Hematopoietic multipotent progenitor cell (in vitro differentiated cells): ENCODE measurements around the gene PGAM5. TPM values are rescaled to one million over a fixed set of nuclear protein-coding genes. Genes with fewer than 3 reads are reported as not detected.
"Not testable (repeated sequence)": the region's sequence is repeated elsewhere in the genome, so short reads cannot be mapped to it uniquely, and the experiment has no call there.

Experiments
- DNase-seq, 3 donors: peaks; one replicate each; pipeline ENCODE4 v3.0.0-alpha.2; 2011 to 2015; ENCODE audit warnings: low read depth in 2 of 3, low spot score in 2 of 3
- total RNA-seq: library from RNA; depleted of rRNA; stranded (reverse); fragments of >200 nt; gene quantifications from one replicate; pipeline ENCODE4 v1.2.3, GENCODE V29; 2012

PGAM5 gene
- total RNA-seq, 1 donor = 61.7 TPM

- DNase-seq = peak; percentile 86 to 97 (median 97)
These were observed 23.2 kb upstream of the PGAM5 start, which contains the start of the genes POLE and PXMP2 for GRCh38 chr12:132687211-132688164. POLE (minus strand) TSS chr12:132687342; CDS start chr12:132687315, 27 bp downstream. PXMP2 (plus strand) TSS chr12:132687587; CDS start chr12:132687671, 84 bp downstream.

DNA sequence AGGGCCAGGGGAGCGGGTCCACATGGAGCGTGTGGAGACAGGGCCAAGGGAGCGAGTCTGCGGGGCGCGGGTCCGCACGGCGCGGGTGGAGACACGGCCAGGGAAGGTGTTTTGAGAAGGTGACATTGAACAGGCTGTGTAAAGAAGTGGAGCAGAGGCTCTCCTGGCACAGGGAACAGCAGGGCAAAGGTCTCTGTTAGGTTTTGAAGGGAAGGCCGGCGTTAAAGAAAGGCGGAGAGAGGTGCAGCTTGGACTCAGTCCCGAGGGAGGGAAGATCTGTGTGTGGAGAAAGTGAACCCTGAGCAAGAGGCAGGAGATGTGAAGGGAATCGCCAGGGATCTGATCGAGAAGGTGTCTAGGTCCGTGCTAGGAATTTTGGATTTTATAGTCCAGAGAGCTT is 21.4 kb upstream of the PGAM5 start:
- no peak for DNase-seq

- no peak for DNase-seq
These were observed 20.5 kb upstream of the PGAM5 start for GRCh38 chr12:132690112-132690511.

DNA sequence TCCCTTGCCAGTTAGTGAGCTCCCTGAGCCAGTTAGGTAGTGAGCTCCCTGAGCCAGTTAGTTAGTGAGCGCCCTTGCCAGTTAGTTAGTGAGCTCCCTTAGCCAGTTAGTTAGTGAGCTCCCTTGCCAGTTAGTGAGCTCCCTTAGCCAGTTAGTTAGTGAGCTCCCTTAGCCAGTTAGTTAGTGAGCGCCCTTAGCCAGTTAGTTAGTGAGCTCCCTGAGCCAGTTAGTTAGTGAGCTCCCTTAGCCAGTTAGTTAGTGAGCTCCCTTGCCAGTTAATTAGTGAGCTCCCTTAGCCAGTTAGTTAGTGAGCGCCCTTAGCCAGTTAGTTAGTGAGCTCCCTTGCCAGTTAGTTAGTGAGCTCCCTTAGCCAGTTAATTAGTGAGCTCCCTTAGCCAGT is 18.6 kb upstream of the PGAM5 start:
- DNase-seq = not testable (repeated sequence)

GRCh38 chr12:132694888-132695287 is 15.8 kb upstream of the PGAM5 start:
- DNase-seq = not testable (repeated sequence)

DNA sequence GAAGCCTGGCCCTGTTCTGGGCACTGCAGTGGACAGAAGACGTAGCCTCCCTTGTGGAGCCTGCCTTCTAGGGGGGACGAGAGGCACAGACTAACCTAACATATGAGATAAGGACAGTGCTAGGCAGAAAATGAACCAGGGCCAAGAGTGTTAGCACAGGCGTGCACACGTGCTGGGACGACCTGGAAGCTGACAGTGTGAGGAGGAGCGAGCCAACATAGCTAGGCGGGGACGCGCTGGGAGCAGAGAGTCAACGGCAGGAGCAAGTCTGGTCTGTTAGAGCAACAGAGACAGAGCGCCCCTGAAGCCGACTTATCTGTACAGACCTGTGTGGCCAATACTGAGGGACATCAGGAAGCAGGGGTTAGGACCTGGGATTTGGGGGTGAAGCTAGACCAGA is 15.2 kb upstream of the PGAM5 start:
- no peak for DNase-seq

DNA sequence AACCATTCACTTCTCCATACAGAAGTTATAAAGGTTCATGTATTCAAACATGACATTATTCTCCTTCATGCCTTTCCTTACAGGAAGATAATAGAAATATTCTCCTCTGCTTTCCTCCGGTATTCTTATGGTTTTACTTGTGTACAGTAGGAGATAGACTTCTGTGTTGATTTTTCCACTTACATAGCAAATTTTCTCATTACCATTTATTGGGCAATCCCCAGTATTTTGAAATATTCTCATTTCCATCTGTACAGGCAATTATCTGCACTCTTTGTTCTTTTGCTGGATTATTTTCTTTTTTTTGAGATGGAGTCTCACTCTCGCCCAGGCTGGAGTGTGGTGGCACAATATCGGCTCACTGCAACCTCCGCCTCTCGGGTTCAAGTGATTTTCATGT is 12.3 kb upstream of the PGAM5 start:
- no peak for DNase-seq

- no peak for DNase-seq
These were observed 10.3 kb upstream of the PGAM5 start for GRCh38 chr12:132700212-132700822.

- DNase-seq = no peak
These were observed 8.0 kb upstream of the PGAM5 start for GRCh38 chr12:132702640-132703039.

DNA sequence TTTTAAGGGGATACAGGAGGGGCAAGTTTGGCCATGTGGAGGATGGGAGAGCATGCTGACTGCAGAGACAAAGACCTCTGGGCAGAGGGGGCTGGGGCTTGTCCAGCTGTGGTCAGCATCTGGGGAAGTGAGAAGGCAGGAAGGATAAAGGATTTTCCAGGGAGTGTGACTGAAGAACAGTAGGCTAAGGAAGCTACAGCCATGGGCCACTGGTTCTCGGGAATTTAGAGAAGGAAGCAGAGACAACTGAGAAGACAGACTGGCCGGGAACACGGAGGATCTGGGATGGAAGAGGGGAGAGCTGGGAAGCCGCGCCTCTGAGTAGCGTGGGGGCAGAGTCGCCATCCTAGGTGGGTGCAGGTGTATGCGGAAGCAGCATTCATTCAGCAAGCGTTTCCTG is 7.0 kb upstream of the PGAM5 start:
- DNase-seq = no peak

DNA sequence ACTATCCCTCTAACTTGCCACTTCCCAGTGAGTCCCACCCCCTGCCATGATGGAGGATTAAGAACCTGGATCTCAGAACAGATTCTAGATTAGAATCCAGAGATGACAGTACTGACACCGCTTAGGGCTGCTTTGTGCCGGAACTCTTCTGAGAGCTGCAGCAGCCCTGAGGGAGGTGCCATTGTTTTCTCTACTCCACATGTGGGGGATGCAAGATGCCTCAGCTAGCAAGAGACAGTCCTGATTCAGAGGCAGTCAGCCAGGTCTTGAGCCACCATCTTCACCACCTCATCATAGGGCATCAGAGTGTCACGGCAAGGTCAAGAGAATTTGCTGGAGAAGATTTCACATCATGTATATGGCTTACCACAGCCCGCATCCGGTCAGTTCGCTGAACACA is 3.4 kb upstream of the PGAM5 start:
- DNase-seq = no peak

- no peak for DNase-seq
These were observed 2.5 kb upstream of the PGAM5 start for GRCh38 chr12:132708150-132708549.

DNA sequence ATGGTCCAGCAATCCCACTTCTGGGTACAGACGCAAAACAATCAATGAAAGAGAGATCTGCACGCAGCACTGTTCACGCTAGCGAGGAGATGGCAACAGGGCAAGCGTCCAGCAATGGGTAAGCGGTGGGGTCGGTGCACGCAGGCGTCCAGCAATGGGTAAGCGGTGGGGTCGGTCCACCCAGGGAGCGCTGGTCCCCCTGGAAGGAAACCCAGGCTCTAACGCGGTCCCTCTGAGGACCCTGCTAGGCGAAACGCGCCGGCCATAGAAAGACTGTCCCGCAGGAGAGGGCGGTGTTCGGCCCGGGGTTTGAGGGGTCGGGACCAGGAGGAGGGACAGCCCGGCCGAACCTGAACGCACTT is 618 bp upstream of the PGAM5 start:
- DNase-seq = peak in 1 of 3 donors; percentile 9

DNA sequence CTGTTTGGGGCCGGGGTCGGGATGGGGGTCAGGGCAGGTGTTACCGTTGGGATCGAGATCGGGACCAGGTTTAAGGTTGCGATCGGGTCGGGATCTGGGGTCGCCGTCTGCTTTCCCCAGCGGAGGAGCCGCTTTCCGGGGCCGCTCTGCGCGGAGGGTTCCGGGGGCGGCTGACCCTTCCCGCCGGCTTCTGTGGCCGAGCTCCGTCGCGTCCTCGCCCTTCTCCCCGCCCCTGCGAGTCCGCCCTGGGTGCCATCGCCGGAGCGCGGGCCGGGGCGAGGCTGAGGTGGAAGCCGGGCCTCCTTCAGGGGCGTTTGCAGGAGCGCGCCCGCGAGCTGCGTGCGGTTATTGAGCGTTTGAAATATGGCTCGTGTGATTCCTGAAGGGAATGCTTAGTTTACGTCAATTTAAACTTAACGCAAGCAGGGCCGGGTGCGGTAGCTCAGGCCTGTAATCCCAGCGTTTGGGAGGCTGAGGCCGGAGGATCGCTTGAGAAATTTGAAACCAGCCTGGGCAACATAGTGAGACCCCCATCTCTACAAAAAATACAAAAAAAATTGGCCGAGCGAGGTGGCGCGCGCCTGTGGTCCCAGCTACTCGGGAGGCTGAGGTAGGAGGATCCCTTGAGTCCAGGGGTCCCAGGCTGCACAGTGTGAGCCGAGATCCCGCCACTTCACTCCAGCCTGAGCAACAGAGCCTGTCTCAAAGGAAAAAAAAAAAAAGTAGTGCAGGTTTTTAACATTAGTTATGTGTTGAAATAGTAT is 620 bp downstream of the PGAM5 start:
- peak in 2 of 3 donors; percentile 3 to 4 for DNase-seq

GRCh38 chr12:132713123-132713522 is 2.5 kb downstream of the PGAM5 start:
- no peak for DNase-seq

- no peak for DNase-seq
These were observed 5.2 kb downstream of the PGAM5 start for GRCh38 chr12:132715874-132716273.

- DNase-seq = no peak
These were observed 5.7 kb downstream of the PGAM5 start for GRCh38 chr12:132716356-132716755.

DNA sequence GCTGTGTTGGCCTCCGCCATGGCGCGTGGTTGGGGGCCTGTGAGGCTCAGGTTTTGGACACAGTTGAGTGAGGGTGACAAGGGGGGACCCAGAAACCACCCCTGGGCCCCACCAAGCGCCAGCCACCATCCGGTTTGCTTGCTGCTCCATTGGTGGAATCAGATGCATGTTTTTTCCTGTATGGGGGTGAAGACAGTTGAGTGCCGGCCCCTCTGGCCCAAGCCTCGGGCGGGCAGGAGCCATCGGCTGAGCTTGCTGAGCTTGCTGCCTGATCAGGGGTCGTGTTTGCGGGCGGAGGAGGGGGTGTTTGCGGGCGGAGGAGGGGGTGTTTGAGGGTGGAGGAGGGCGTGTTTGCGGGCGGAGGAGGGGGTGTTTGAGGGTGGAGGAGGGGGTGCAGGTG is 6.4 kb downstream of the PGAM5 start:
- no peak for DNase-seq

- DNase-seq = no peak
These were observed 7.1 kb downstream of the PGAM5 start for GRCh38 chr12:132717531-132718387.

- no peak for DNase-seq
These were observed 8.0 kb downstream of the PGAM5 start for GRCh38 chr12:132718644-132719043.
